ENCODE measurements around the gene PCK2. TPM values are rescaled to one million over a fixed set of nuclear protein-coding genes. Genes with fewer than 3 reads are reported as not detected.

The PCK2 gene
- total RNA-seq, 1 experiment from 2014 or later = 48.9 TPM

- no peak overlapping the region for H2BK12ac ChIP-seq (ENCODE audit: insufficient read length, low read depth, low read length)
- no peak overlapping the region for H3K4ac ChIP-seq (ENCODE audit: low read depth, low read length)
These were observed 17.9 kb upstream of the PCK2 start for GRCh38 chr14:24076302-24076601.

More at GRCh38 chr14:24076302-24076601, 17.9 kb upstream of the PCK2 start:
- H3K14ac ChIP-seq (ENCODE audit: insufficient read depth, low read length) = no peak overlapping the region; the same call in 1 of the 2 replicates
- H2BK120ac ChIP-seq (ENCODE audit: low read depth, low read length, poor library complexity, severe bottlenecking) = no peak overlapping the region
- H3T11ph ChIP-seq (ENCODE audit: low read length) = no peak overlapping the region
- H2AK5ac ChIP-seq (ENCODE audit: insufficient read length, low read length) = no peak overlapping the region
- DNase-seq = no peak
- Mint-ChIP-seq H3K27me3 (ENCODE audit: low read depth) (peaks cover 8% of the 10 kb centered on the region), H3K4me1 (peaks cover 31 to 40% of the 10 kb centered on the region in 2 experiments), H3K27ac (no peak overlapping the region), H3K36me3 (ENCODE audit: insufficient read depth in 1 of 3, low read depth in 3 of 3) (no peaks in the 10 kb centered on the region), H3K4me3 (no peak overlapping the region; a peak in 1 of 5 replicates), H3K9me3 (no peaks in the 10 kb centered on the region)
- TF ChIP-seq, protein P1, sequence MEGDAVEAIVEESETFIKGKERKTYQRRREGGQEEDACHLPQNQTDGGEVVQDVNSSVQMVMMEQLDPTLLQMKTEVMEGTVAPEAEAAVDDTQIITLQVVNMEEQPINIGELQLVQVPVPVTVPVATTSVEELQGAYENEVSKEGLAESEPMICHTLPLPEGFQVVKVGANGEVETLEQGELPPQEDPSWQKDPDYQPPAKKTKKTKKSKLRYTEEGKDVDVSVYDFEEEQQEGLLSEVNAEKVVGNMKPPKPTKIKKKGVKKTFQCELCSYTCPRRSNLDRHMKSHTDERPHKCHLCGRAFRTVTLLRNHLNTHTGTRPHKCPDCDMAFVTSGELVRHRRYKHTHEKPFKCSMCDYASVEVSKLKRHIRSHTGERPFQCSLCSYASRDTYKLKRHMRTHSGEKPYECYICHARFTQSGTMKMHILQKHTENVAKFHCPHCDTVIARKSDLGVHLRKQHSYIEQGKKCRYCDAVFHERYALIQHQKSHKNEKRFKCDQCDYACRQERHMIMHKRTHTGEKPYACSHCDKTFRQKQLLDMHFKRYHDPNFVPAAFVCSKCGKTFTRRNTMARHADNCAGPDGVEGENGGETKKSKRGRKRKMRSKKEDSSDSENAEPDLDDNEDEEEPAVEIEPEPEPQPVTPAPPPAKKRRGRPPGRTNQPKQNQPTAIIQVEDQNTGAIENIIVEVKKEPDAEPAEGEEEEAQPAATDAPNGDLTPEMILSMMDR (conservative IDR thresholded peaks at IDR 0.05) = no peak
- H3K9me3 ChIP-seq (ENCODE audit: control insufficient read depth, low read depth, low read length) = no peaks in the 10 kb centered on the region
- no peaks in the 10 kb centered on the region for H4K20me1 ChIP-seq (ENCODE audit: control insufficient read depth, insufficient read depth, insufficient read length)
- H2BK5ac ChIP-seq (ENCODE audit: insufficient read length, low read length) = no peak overlapping the region
- H3K4me1 ChIP-seq (ENCODE audit: insufficient read depth, low read length) = peaks cover 5% of the 10 kb centered on the region; the same call in 1 of the 2 replicates
- no CpG with 5 or more reads among the region's 10 CpGs for WGBS (ENCODE audit: extremely low coverage, insufficient read length, low lambda C conversion rate)
- no peaks in the 10 kb centered on the region for H3K79me2 ChIP-seq (ENCODE audit: insufficient read depth, low read length)
- H2BK15ac ChIP-seq (ENCODE audit: low read depth, low read length) = no peak overlapping the region
- H3K18ac ChIP-seq (ENCODE audit: insufficient read length, low read depth, low read length) = no peak overlapping the region
- no peak overlapping the region for H2BK20ac ChIP-seq (ENCODE audit: low read depth, low read length, poor library complexity, severe bottlenecking)
- no peak overlapping the region for H2AFZ ChIP-seq (ENCODE audit: low read length)
- H4K91ac ChIP-seq (ENCODE audit: insufficient read length, low read depth, low read length) = no peak overlapping the region
- H3K9ac ChIP-seq (ENCODE audit: extremely low read depth, insufficient read length, low read length) = no peak overlapping the region
- no peaks in the 10 kb centered on the region for H3K23me2 ChIP-seq (ENCODE audit: insufficient read length, low read depth, low read length, poor library complexity, severe bottlenecking)
- H3K27ac ChIP-seq (ENCODE audit: insufficient read length, low read depth, low read length) = no peak overlapping the region
- H3K23ac ChIP-seq (ENCODE audit: insufficient read length, low read depth, low read length) = no peak overlapping the region
- no peaks in the 10 kb centered on the region for H3K27me3 ChIP-seq (ENCODE audit: insufficient read depth, low read length)
- no peak overlapping the region for H3K4me2 ChIP-seq (ENCODE audit: insufficient read depth, insufficient read length, low read length)
- H4K8ac ChIP-seq (replicated peaks; ENCODE audit: insufficient read length, low read depth, low read length) = no peak overlapping the region
- H3K56ac ChIP-seq (ENCODE audit: insufficient read length, low read depth, low read length) = no peak overlapping the region
- H3K79me1 ChIP-seq (ENCODE audit: insufficient read depth, low read depth, low read length, poor library complexity, severe bottlenecking) = no peaks in the 10 kb centered on the region
- H4K5ac ChIP-seq (ENCODE audit: insufficient read length, low read depth, low read length) = no peak overlapping the region

Measured in H9 (cell line).